AG08396 (cell line): ENCODE data around the gene FOXL3.
"Not testable (repeated sequence)": the region's sequence is repeated elsewhere in the genome, so short reads cannot be mapped to it uniquely, and the experiment has no call there.

Source experiments
- DNase-seq: peaks from one replicate; pipeline ENCODE4 v3.0.0; 2012; ENCODE audit warnings: low spot score, mixed read lengths

Gene FOXL3

DNA sequence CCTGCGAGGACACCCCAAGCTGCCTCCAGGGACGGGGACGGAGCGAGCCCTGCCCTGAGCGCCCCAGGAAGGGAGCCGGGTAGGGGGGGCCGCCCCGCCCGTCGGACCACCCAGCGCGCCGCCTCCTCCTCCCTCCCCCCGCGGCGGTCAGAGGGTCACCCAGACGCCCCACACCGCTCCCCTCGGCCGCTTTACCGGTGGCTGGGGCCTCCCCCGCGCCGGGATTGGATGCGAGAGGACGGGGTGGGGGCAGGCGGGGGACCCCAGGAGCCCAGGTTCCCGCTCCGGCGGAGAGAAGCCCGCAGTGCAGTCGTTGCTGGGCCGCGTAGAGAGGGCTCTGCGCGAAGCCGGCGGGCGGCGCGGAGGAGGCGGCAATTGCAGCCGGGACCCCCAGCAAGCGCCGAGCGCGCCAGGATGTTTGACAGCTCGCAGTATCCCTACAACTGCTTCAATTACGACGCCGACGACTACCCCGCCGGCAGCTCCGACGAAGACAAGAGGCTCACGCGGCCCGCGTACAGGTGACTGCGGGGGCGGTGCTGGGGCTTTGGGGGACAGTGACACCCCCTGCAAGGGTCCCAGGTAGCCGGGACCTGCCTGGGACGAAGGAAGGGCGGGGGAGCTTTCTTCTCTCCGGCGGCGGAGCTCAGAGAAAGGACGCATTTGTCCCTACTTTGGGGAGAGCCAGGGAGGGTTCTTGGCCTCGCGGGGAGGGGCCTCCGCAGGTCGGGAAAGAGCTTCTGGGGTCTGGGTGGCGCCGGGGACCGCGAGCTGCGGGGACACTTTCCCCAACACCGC is at the start of gene FOXL3:
TSS of gene FOXL3 (plus strand) at position 415 of the 798 bp plus-strand sequence. CDS start at position 415, 0 bp downstream.
- no peak for DNase-seq

DNA sequence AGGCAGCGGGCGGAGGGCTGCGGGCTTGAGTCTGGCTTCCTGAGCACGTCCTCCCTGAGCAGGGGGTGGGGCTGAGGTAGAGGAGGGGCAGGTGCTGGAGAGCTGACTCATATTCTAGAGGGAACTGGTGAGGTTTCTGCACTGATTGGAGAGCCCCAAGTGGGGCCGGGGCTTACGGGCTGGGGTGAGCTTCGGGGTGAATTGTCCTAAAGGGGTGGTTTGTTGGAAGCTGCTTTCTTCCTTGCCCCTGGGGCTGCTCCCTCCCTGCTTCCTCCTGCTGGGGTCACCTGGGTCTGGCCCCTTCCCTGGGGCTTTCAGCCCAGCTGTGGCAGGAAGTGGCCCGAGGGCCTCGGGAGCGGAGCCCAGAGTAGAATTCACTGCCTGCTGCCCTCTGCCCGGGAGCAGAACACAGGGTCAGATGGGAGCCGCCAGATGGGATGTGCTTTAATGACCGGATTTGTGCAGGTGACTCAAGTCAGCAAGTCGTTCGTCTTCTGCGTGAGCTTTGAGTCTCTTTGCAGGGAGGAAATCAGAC is 49.0 kb upstream of the FOXL3 start:
- DNase-seq, result no peak

DNA sequence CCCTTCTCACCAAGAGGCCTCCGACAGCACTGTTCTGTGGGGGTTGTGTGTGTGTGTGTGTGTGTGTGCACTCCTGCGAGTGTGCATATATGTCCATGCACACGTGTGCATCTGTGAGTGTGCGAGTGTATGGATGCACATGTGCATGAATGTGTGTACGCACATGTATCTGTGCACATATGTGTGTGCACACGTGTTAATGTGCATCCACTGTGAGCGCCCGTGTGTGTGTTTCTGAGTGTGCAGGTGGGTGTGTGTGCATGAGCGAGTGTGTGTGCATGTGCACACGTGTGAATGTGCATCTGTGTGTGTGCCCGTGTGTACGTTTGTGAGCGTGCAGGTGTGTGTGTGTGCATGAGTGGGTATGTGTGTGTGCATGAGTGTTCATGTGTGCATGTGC is 48.5 kb upstream of the FOXL3 start:
- DNase-seq, result no peak

DNA sequence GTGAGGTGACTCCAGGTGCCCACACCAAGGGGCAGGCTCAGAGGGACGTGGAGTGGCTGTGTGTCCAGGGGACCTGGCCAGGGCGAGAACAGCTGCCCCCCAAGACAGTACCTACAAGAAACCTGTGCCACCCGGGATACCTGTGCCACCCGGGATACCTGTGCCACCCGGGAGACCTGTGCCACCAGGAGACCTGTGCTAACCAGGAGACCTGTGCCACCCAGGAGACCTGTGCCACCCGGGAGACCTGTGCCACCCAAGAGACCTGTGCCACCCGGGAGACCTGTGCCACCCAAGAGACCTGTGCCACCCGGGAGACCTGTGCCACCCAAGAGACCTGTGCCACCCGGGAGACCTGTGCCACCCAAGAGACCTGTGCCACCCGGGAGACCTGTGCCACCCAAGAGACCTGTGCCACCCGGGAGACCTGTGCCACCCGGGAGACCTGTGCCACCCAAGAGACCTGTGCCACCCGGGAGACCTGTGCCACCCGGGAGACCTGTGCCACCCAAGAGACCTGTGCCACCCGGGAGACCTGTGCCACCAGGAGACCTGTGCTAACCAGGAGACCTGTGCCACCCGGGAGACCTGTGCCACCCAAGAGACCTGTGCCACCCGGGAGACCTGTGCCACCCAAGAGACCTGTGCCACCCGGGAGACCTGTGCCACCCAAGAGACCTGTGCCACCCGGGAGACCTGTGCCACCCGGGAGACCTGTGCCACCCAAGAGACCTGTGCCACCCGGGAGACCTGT is 47.0 kb upstream of the FOXL3 start:
- DNase-seq, result not testable (repeated sequence)

DNA sequence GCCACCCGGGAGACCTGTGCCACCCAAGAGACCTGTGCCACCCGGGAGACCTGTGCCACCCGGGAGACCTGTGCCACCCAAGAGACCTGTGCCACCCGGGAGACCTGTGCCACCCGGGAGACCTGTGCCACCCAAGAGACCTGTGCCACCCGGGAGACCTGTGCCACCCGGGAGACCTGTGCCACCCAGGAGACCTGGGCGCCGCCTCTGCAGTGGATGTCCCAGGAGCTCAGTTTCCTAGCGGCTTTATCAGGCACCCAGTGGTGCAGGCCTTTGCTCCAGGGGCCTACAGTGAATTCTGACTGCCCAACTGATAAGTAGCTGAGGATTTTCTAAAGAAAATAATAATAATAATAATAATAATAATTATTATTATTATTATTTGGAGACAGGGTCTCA is 46.4 kb upstream of the FOXL3 start:
- not testable (repeated sequence) for DNase-seq

DNA sequence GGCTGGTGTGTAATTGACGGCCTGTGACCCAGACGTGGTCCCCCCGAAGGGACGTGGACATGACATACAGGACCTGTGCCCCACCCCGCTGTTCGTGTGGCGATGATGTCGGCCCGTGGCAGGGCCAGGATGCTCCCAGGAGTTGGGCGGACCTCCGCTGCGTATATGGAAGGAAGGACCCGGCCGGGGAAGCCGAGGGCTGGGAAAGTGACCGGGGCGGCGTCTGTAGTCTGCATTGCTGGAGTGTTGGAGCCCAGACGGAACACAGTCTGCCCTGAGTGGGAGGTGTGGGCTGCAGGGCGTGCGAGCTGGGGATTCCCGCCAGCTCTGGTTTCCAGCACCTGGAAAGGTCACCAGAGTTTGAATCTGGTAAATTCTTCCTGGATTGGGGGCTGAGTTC is 45.0 kb upstream of the FOXL3 start:
- no peak for DNase-seq

DNA sequence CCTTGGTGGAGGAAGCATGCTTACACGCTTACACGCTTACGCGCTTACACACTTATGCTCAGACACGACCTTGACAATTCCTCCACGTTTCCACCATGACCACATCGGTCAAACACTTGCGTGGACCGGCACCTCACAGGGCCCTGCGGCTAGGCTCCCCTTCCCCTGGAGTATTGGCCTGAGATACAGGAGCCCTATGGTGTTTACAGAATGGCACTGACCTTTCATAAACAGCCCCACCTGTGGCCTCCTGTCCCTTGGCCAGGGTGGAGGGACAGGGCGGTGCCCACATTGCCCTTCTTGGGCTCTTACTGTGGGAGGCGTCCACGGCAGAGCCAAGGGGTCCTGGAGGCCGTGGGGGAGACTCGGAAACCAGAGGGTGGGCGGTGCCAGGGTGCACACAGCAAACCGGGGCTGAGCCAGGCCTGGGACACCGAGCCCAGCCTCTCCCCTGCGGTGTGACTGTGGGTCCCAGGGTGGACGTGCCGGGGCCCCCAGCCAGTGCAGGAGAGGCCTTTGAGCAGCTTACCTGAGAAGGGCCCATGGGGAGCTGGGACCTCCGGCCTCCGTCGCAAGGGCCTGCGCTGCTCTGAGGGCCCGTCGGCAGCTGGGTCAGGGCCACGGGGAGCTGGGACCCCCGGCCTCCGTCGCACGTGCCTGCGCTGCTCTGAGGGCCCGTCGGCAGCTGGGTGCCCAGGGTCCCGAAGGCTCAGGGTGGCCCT is 44.2 kb upstream of the FOXL3 start:
- DNase-seq, result no peak

DNA sequence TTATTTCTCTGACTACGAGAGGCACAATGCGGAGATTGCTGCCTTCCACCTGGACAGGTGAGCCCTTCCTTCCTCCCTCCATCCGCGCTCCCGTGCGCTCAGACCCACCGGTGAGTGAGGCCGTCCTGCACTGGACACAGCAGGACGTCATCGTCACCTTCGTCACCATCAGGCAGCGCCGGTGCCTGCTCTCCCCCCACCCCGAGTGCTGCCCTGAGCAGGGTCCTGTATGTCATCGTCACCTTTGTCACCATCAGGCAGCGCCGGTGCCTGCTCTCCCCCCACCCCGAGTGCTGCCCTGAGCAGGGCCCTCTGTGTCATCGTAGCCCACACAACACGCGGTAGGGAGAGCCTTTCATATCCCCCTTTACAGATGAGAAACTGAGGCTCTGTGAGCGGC is 43.5 kb upstream of the FOXL3 start:
- DNase-seq, result no peak

DNA sequence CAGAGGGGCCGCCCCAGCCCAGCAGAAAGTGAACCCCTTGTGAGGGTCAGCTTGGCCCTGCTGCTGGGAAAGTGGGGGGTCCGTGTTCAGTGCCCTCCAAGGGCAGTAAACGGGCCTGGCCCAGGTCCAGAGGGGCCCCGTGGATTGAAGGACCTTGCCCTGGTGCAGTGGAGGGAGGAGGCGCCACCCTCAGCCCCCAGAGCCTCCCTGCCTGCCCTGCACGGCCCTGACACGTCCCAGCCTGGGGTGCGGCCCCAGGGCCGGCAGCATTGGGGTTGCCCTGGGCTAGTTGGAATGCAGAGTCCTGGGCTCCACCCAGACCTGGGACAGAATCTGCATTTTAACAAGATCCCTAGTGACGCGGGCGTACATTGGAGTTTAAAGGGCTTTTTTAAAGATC is 42.8 kb upstream of the FOXL3 start:
- no peak for DNase-seq

DNA sequence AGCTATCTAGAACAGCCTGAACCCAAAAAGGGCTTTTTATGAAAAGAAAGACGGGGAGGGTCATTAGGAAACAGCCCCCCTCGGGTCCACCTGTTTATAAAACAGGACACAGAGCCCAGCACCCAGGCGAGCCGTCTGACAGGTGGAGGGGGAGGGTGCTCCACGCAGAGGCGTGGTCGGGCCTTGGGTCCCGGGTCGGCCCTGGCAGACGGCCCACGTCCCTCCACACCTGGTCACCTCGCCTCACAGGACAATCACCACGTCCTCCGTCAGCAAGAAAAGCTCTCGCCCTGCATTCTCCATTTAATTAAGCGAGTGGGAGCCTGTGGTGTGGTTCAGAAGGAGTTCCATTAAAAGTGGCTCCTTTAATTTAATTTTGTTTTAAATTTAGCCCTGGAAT is 42.3 kb upstream of the FOXL3 start:
- no peak for DNase-seq

DNA sequence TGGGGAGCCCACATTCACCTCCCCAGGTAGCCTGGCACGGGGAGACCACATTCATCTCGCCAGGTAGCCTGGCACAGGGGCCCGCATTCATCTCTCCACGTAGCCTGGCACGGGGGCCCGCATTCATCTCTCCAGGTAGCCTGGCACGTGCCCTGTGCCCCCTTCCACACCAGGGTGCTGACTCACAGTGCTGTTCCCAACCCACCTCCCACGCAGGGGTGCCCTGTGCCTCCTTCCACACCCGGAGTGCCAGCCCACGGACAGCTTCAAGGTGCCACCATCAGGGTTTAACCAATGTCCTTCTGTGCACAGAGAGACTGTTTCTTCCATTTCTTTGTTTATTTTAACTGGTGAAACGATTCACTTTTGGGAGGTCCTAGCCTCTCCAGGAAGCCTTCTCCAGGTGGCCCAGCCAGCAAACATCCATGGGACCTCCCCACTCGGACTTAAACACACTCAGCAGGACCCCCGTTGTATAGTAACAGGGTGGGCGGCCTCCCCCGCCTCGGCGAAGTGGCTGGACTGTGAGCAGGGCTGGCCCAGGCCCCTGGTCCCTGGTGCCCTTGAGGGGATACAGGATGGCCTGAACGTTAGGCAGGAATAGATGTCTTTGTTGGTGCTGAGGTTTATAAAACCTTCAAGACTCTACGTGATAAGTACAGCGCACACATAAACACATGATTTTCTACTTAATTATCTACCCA is 41.1 kb upstream of the FOXL3 start:
- no peak for DNase-seq

DNA sequence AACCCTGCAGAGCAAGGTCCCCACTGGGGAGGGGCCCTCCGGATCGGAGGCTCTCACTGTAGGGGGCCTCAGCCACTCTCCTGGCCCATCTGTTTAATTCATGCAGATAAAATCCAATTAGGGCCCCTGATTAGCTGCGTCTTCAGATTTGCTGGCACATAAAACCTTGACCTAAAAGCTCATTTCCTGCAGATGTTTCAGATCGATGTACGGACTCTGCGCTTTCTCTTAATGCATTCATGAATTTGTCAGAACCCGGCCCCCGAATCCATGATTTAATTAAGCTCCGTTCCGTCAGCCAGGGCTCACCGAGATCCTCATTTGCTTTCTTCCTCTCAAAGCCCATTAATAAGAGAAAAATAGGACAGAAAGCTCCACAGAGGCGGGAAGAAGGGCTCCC is 40.0 kb upstream of the FOXL3 start:
- no peak for DNase-seq

DNA sequence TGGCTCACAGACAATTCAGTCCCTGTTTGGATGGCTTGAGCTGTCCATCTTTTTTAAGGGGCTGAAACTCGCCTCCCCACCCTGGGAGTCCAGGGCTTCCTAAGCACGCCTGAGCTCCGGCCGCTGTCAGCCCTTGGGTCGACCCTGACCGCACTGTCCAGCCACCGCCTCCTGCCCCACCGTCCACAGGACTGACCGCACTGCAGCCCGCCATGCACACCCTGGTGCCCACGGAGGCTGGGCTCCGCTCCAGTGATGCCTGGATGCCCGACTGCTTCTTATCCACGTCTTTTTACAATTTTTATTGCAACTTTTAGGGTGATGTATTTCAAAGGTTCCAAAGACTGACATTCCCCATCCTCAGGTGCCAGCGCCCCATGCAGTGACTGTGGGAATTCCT is 39.4 kb upstream of the FOXL3 start:
- DNase-seq, result no peak

DNA sequence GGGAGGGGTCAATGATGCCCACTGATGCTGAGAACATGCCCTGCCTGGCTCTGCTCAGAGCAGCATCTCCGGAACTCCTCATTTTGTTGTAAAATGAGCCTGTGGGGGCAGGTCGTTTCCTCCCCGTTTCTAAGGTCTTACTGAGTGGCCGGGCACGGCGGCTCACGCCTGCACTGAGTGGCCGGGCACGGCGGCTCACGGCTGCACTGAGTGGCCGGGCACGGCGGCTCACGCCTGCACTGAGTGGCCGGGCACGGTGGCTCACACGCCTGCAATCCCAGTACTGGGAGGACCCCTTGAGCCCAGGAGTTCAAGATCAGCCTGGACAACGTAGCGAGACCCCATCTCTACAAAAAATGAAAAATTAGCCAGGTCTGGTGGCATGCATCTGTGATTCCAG is 39.0 kb upstream of the FOXL3 start:
- no peak for DNase-seq

DNA sequence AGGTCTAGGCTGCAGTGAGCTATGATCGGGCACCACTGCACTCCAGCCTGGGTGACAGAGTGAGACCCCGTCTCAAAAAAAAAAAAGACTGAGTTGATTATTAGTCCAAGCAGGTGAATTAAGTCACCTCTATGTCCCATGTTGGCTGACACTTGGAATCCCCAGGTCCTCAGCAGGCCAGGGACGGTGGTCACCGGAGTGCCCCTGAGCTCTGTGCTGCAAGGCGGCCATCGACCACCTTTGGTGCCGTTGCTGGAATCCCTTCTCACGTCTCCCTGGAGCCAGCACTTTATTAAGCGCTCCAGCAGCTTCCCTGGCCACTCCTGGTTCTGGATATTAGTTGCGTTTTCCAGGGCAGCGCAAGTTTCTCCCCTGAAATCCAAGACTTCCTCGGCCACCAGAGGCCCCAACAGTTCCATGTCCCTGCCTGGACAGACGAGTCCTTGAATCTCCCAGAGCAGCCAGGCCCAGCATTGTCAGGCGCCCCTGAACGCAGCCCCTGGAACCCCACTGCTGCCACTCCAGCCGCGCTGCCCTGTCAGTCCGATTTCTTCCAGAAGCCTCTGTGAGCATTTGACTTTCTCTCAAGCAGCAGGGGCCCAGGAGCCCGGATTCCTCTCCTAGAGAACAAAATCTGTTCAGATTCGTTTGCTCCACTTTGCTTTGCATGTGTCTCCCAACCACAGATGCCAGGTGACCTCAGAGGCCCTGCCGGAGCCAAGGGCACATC is 38.4 kb upstream of the FOXL3 start:
- DNase-seq, result no peak

DNA sequence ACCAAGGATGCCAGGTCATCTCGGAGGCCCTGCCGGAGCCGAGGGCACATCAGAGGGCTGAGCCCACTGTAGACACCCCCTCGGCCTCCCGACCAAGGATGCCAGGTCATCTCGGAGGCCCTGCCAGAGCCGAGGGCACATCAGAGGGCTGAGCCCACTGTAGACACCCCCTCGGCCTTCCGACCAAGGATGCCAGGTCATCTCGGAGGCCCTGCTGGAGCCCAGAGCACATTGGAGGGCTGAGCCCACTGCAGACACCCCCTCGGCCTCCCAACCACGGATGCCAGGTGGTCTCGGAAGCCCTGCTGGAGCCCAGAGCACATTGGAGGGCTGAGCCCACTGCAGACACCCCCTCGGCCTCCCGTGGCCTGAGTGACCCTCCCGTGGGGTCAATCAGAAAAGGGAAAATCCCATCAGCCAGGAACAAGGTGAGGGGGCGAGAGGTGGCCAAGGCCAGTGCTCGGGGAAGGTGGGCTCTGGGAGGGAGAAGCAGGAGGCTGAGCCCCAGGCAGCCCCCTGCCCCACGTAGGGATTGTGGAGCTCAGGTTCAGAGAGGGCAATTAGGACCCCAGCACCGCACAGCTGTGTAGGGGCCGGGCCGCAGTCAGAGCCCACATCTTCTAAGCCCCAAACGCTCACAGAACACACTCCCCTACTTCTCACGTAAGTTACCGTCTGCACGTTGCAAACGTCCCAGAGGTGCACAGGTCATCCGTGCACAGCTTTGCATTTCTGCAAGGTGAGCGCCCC is 37.6 kb upstream of the FOXL3 start:
- DNase-seq, result no peak

DNA sequence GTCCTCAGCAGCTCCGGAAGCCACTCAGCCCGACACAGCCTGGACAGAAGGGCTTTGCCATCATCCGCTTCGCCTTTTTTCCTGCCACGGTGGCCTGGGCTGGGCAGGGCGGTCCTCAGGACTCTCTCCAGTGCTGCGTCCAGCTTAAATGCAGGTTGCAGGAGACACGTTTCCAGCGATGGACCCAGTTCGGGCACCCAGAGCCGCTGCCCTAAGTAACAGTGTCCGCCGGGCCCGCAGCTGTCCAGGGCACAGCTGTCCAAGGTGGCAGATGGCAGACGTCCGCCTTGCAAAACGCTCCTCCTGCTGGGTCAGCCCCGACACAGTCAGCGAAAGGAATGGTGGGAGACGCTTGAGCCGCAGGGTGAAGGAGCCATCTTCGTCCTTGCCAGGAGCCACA is 37.0 kb upstream of the FOXL3 start:
- no peak for DNase-seq

DNA sequence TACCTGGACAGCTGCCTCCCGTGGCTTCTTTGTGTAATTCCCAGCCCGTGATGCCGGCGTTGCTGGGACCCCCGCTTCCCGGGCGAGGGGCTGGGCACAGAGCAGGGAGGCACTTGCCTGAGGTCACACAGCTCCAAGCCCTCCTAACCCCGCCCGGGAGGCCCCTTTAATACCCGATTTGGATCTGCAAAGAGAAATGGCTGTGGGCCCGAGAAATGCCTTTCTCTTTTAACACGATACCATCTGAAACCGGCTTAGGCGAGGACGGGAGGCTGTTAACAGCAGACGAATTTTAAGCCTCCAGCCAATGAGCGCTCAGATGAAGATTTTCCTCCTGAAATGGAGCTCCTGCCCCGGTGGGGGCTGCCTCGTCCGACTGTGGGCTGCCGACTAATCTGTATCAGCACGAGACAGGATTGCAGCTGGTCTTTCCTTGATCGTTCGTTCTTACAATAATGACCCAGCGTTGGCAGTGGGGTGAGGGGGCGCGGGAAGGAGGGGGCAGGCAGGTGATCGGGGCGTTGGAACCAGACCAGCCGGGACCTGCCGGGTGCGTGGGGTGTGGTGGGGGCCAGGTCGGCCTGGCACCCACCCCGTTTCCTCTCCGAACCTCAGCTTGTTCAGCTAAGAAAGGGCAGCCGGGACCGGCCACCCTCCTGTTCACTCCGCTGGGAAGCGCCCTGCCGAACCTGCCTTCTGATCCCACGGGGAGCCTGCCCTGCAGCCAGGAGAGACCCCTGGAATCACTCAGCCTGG is 36.2 kb upstream of the FOXL3 start:
- no peak for DNase-seq

DNA sequence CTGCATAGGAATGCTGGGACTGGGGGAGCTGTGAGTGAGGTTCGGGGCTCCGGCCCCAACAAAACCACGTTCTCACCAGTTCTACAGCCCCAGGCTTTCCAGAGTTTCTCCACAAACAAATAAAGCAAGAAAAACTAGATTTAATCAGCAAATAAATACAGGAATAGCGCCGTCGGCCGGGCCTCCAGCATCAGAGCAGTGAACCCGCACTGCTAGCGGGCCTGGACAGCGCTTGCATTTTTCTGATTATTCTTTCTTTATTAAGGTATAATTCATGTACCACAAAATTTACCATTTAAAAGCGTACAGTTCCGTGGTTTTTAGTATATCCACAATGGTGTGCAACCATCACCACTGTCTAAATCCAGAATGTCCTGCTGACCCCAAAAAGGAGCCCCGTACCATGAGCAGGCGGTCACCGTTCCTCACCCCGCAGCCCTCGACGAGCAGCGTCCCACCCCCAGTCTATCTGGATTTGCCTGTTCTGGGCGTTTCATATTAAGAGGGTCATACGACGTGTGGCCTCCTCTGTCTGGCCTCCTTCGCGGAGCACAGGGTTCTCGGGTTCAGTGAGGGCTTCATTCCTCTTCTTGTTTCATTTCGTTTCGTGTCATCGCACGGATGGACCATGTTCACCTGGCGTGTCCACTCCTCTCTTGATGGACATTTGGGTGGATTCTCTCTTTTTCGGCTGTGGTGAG is 35.5 kb upstream of the FOXL3 start:
- no peak for DNase-seq
